Testis (tissue), 3 donors: ENCODE results near the gene ATF6B. TPM values are rescaled to one million over a fixed set of nuclear protein-coding genes. Genes with fewer than 3 reads are reported as not detected.

ENCODE experiments used
- DNase-seq: peaks from one replicate; pipeline ENCODE4 v3.0.0-alpha.2; 2019
- H3K27ac ChIP-seq, 2 donors: fragments of 200-600 bp; sonication (generic); one replicate each; pipeline ENCODE4 v1.5.1; 2019
- H3K27me3 ChIP-seq: fragments of 200-600 bp; sonication (generic); one replicate; pipeline ENCODE4 v1.5.1; 2019
- H3K36me3 ChIP-seq: fragments of 200-600 bp; sonication (generic); one replicate; pipeline ENCODE4 v1.5.1; 2017; ENCODE audit warnings: low read depth; ENCODE audit errors: missing control alignments
- H3K4me1 ChIP-seq: fragments of 200-600 bp; sonication (generic); one replicate; pipeline ENCODE4 v1.5.1; 2019
- H3K4me3 ChIP-seq, 2 donors: fragments of 200-600 bp; sonication (generic); one replicate each; pipeline ENCODE4 v1.5.1; 2017 to 2019
- H3K9me3 ChIP-seq: fragments of 200-600 bp; sonication (generic); one replicate; pipeline ENCODE4 v1.5.1; 2017
- CTCF ChIP-seq, 3 experiments: fragments of 450-650 bp in 2 of 3; fragments of 200-600 bp in 1 of 3; sonication (generic) in 1 of 3; IDR thresholded peaks; one replicate each; pipeline ENCODE4 v1.5.1; 2016 to 2019; ENCODE audit warnings: antibody characterized with exemption in 3 of 3, mild to moderate bottlenecking in 2 of 3, moderate library complexity in 1 of 3
- POLR2A ChIP-seq: fragments of 450-650 bp; IDR thresholded peaks from one replicate; pipeline ENCODE4 v1.6.1; 2017; ENCODE audit warnings: antibody characterized with exemption, mild to moderate bottlenecking, moderate library complexity
- WGBS, 2 donors: methylation state at CpG; one replicate each; pipeline ENCODE4 v1.1.5; 2018; 5-methylcytosine and 5-hydroxymethylcytosine counted together
- intact Hi-C: fragments of 100-400 bp; cut with DNase I; formaldehyde crosslinking; loops from one replicate; pipeline ENCODE4 v1.15.1; 2023; ENCODE audit warnings: low total_unique reads
- polyA plus RNA-seq: library from polyadenylated mRNA; stranded (reverse); fragments of 350-450 nt; fragmentation: Illumina TruSeq; extraction: RNeasy Lipid Tissue Mini Kit (QIAGEN cat#74804); gene quantifications from one replicate; pipeline ENCODE4 v1.2.3, GENCODE V29; 2014; ENCODE audit warnings: low read depth, low replicate concordance; ENCODE audit not compliant: insufficient read depth
- total RNA-seq, 2 donors: library from RNA; depleted of rRNA; stranded (reverse); fragments of >200 nt; gene quantifications; one replicate each; pipeline ENCODE4 v1.2.3, GENCODE V29; 2016

The ATF6B gene
- total and polyA plus RNA-seq, 3 donors from 2014 or later, result 76.3 to 138 (median 120) TPM

DNA sequence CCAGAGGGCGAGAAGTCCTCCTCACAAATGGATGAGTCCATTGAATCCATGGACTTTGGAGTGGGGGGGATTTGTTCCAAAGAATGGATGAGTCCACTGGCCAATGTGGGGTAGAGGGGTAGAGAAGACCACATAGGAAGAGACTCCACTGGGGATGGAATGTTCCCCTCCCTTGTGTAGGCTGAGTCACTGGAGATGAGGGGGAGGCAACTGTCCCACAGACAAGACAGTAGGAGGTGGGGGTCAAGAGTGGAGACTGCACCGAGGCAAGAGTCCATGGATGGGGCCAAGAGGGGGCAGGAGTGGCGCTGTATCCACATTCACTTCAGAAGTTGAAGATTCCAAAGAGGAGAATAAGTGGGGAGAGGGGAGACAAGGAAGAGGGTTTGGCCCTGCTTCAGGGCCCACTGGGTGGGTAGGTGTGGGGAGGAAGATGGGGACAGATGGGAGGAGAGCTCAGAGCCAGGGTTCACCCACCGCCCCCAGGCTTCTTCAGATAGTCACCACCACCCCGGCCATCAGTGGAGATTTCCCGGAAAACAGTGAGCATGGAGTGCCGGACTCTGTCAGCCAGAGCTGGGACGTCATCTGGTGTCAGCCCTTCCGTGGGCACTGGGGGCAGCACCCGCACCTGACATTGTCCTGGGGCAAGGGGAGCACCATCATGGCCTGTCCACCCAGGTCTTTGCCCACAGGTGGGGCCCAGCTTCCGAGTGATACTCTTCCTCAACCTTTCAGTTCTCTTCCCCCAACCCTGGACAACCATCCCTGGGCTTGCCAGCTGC lies 41.0 kb upstream of the ATF6B start:
- intact Hi-C loops, result no loop called here
- Histone ChIP-seq H3K9me3 (no peaks in the 10 kb centered on the region), H3K27ac (peak overlapping the region in 1 of 2 donors; percentile 41), H3K4me3 (no peak overlapping the region), H3K36me3 (no peaks in the 10 kb centered on the region), H3K27me3 (no peaks in the 10 kb centered on the region), H3K4me1 (peaks cover 11% of the 10 kb centered on the region)
- WGBS, 2 donors, result 68 to 77% methylated on average over 8 to 11 of the region's 11 CpGs
- DNase-seq, result no peak
- no peak for TF ChIP-seq POLR2A

DNA sequence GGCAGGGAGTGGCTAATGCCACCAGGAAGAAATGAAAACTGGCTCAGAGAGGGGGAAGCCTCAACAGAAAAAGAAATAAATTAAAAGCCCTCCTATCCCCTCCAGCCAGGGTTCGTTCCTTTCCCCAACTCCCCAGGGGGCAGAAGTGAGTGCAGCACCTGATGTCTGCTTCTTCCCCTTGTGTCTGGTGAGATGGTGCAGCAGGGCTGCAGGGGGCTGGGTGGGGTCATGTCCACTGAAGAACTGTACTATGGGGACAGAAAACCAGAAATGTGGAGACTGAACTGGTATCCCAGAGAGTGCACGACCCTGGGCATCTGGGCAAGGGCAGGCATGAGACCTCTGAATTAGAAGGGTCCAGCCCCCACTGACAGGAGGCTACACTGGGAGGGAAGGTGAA lies 40.3 kb upstream of the ATF6B start:
- no peaks in the 10 kb centered on the region for H3K9me3 ChIP-seq
- no peaks in the 10 kb centered on the region for H3K36me3 ChIP-seq
- no peak for DNase-seq
- TF ChIP-seq CTCF (IDR thresholded peaks at IDR 0.05), result no peak
- no peak for TF ChIP-seq POLR2A
- H3K4me3 ChIP-seq, result no peak overlapping the region
- intact Hi-C loops, result no loop called here
- WGBS, 2 donors, result 66 to 72% methylated on average over 2 of the region's 2 CpGs
- H3K27ac ChIP-seq, result peak overlapping the region in 1 of 2 donors; percentile 41
- no peaks in the 10 kb centered on the region for H3K27me3 ChIP-seq
- peaks cover 11% of the 10 kb centered on the region for H3K4me1 ChIP-seq

DNA sequence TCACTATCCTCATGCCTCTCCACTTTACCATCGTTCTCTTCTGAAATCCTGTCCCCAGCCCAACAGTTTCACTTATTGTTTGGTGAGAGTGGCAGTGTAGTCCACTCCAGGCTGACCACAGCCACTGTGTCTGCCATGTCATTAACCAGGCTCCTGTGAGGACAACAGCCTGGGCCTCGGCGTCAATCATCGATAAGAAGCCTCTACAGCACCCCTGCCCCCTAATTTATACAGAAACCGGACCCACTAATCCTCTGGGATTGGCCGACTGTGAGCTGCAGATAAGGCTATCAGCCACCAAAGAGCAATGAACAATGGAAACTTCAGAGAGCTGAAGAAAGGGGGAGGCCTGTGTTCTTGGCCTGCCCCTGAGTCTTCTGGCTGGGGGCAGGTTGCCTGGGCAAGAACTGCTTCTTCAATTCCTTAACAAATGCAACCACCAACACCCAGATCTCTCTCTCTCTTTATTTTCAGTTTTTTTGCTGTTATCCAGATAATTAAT lies 39.8 kb upstream of the ATF6B start:
- H3K4me3 ChIP-seq, result no peak overlapping the region
- H3K27ac ChIP-seq, result peak overlapping the region; percentile 40 to 41
- H3K36me3 ChIP-seq, result no peaks in the 10 kb centered on the region
- 53 to 68% methylated on average over 6 of the region's 6 CpGs for WGBS, 2 donors
- H3K9me3 ChIP-seq, result no peaks in the 10 kb centered on the region
- TF ChIP-seq POLR2A (no peak), CTCF (IDR thresholded peaks at IDR 0.05) (no peak)
- H3K4me1 ChIP-seq, result peaks cover 11% of the 10 kb centered on the region
- peak; percentile 79 for DNase-seq
- intact Hi-C loops, result no loop called here
- no peaks in the 10 kb centered on the region for H3K27me3 ChIP-seq

GRCh38 chr6:32167154-32167760 lies 39.2 kb upstream of the ATF6B start:
- intact Hi-C loops, result no loop called here
- H3K27ac ChIP-seq, result peak overlapping the region; percentile 40 to 41
- no peaks in the 10 kb centered on the region for H3K36me3 ChIP-seq
- no peaks in the 10 kb centered on the region for H3K9me3 ChIP-seq
- no peaks in the 10 kb centered on the region for H3K27me3 ChIP-seq
- H3K4me1 ChIP-seq, result peaks cover 11% of the 10 kb centered on the region
- TF ChIP-seq CTCF (IDR thresholded peaks at IDR 0.05) (no peak), POLR2A (no peak)
- no peak overlapping the region for H3K4me3 ChIP-seq
- 84 to 85% methylated on average over 30 to 32 of the region's 32 CpGs for WGBS, 2 donors
- no peak for DNase-seq

DNA sequence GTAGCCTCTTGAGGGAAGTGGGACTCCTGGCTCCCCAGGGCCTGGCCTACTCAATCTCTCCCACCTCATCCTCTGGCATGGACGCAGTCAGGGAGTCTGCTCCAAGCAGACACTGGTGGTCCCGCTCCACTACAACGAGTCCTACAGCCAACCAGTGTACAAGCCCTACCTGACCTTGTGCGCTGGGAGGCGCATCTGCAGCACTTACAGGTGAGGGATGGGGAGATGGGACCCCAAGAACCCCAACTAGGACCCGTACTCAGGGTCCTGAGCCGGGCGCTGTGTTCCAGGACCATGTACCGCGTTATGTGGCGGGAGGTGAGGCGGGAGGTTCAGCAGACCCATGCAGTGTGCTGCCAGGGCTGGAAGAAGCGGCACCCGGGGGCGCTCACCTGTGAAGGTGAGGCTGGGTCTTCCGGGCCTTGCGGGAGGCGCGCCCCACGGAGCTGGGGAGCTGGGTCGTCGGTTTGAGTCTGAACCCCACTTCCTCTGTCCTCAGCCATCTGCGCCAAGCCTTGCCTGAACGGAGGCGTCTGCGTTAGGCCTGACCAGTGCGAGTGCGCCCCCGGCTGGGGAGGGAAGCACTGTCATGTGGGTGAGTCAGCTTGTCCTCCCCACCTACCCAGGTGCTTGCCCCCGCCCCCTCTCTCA lies 38.5 kb upstream of the ATF6B start:
- TF ChIP-seq POLR2A (no peak), CTCF (IDR thresholded peaks at IDR 0.05) (no peak)
- DNase-seq, result no peak
- intact Hi-C loops, result no loop called here

More for the DNA sequence above, 38.5 kb upstream of the ATF6B start:
- Histone ChIP-seq H3K27me3 (no peaks in the 10 kb centered on the region), H3K4me3 (no peak overlapping the region), H3K36me3 (no peaks in the 10 kb centered on the region), H3K27ac (peak overlapping the region in 1 of 2 donors; percentile 41), H3K4me1 (peaks cover 11% of the 10 kb centered on the region), H3K9me3 (no peaks in the 10 kb centered on the region)
- WGBS, 2 donors, result 74 to 90% methylated on average over 17 to 30 of the region's 30 CpGs
